HG03064 (cell line): ENCODE data around the gene CD180.

ENCODE experiments used
- ATAC-seq: cut with Tn5 transposase; IDR thresholded peaks from one replicate; pipeline ENCODE4 v1.9.1; 2021; ENCODE audit warnings: low read depth; ENCODE audit not compliant: unreplicated experiment

The CD180 gene

DNA sequence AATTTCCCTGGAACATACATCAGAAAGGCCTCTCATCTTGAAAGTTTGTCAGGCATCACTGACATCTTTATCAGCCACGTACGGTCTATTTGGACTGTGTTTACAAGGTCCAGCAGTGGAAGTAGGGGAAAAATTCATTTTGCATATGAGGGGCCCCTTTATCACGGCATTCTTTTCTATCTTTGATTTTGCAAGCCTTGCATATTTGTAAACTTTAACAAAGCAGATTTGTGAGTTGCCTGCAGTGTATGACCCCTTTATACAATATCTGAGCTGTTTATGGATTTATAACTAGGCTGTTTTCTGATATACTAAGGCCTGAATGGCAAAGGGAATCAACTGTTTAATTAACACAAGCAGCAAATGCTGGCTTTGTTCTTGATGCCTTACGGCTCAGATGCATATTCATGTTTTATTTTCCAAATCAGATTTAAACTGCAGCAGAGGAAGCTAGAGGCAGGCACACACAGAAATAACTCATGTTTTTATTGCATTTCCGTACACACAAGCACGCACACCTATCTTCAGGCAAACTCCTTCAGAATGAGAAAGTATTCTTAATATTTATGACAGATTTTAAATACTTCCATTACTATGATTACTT, 61.1 kb downstream of the CD180 start:
- no peak for ATAC-seq

DNA sequence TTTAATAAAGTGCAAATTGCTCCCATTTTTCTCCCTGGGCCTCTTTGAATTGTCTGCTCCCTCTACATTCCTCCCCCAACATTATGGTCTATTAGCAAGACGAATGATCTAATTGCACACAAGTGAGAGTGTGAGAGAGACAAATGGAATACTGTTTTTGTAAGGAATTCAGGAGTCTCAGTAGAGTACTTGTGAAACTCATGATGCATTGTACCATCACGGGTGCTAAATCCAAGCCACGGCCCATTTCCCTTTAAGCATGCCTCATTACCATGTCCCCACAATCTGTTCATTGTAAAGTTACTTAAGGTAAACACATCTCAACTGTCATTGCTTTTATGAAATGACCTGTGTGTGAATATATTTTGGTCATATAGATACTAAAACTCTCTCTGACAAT, 62.8 kb downstream of the CD180 start:
- no peak for ATAC-seq

DNA sequence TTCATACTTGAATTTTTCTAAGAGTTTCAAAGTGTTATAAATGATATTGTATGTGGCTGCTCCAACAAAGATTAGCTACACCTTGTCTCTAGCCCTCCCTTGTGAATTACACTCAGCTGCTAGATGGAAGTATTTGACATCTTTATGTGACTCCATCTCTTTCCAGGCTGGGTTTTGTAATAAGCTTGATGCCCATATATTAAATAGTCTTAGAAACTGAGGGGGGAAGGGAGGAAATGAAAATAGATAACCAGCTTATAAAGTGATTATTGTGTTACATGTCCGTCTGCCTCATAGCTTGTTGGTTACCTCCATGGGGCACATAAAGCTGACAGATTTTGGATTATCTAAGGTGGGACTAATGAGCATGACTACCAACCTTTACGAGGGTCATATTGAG, 63.4 kb downstream of the CD180 start:
- ATAC-seq, result no peak

DNA sequence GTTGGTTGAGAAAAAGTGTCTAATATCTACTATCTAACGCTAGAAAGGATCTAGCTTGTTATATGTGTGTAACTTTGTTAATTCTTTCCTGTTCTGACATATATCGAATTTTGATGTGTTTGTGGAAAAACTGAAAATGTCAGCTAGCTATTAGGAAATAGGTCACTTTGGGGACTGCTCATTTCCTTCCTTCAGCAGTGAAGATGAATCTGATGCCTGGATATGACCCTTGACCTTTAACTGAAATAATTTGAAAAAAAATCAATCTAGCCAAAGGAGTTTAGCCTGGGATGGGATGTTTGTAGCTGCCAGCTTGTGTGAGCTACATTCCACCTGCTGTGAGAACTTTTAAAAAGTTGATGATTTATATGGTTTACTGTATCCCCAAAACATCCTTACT, 66.8 kb downstream of the CD180 start:
- no peak for ATAC-seq
